Gastroesophageal sphincter (tissue), 3 donors: ENCODE measurements around the gene CTRB2.

Experiments
- POLR2A ChIP-seq, 2 donors: fragments of 450-650 bp; IDR thresholded peaks; one replicate each; pipeline ENCODE4 v1.6.1; 2017; ENCODE audit warnings: antibody characterized with exemption in 2 of 2, mild to moderate bottlenecking in 2 of 2, moderate library complexity in 1 of 2
- TF ChIP-seq, protein P1 (sequence below), 4 experiments: fragments of 200-600 bp in 2 of 4; fragments of 450-650 bp in 2 of 4; sonication (generic) in 1 of 4; IDR thresholded peaks; one replicate each; pipeline ENCODE4 v1.5.1; 2017 to 2019; ENCODE audit warnings: antibody characterized with exemption in 4 of 4, mild to moderate bottlenecking in 2 of 4, moderate library complexity in 2 of 4

DNA sequence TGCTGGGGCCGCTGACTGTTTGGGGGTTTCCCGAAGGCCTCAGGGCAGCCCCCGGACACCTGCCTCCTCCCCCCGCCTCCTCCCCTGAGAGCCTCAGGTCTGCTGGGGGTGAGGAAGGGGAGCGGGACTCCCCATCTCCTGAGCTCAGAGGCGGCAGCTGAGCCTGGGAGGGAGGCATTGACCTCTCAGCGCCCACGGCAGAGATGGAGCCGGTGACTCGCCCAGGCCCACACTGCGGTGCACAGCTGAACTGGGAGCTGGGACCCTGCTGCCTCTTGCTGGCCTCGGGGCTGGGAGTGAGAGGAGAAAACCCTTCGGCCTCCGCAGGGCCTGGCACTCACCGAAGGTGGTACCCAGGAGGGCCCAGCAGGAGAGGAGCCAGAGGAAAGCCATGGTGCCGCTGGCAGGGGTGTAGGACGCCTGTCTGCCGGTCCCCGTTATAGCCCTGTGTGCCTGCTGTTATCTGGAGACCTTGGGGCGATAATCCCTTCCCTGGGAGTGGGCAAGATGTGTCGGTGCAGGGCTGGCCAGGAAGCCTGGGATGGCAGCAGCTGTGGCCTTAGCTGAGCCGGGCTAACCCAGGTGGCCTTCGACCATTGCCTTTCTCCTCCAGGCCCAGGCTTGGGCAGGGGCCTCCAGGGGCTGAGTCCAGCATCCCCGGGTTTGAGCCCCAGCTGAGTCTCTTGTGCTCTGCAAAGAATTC lies at the start of gene CTRB2:
- no peak for TF ChIP-seq POLR2A (IDR thresholded peaks at IDR 0.05)
- TF ChIP-seq, protein P1, sequence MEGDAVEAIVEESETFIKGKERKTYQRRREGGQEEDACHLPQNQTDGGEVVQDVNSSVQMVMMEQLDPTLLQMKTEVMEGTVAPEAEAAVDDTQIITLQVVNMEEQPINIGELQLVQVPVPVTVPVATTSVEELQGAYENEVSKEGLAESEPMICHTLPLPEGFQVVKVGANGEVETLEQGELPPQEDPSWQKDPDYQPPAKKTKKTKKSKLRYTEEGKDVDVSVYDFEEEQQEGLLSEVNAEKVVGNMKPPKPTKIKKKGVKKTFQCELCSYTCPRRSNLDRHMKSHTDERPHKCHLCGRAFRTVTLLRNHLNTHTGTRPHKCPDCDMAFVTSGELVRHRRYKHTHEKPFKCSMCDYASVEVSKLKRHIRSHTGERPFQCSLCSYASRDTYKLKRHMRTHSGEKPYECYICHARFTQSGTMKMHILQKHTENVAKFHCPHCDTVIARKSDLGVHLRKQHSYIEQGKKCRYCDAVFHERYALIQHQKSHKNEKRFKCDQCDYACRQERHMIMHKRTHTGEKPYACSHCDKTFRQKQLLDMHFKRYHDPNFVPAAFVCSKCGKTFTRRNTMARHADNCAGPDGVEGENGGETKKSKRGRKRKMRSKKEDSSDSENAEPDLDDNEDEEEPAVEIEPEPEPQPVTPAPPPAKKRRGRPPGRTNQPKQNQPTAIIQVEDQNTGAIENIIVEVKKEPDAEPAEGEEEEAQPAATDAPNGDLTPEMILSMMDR (IDR thresholded peaks at IDR 0.05), result no peak
